LNCaP clone FGC (cell line): ENCODE data around the gene KIF2A.

Experiments
- DNase-seq: peaks from one replicate; pipeline ENCODE4 v3.0.0-alpha.2; 2011; ENCODE audit warnings: low read depth
- H3K4me3 ChIP-seq: 2 replicates; pipeline ENCODE4 v1.5.1; 2011; ENCODE audit warnings: mild to moderate bottlenecking, low read depth, low read length, control low read depth
- CTCF ChIP-seq: IDR thresholded peaks from 2 replicates; pipeline ENCODE4 v1.5.1; 2012; ENCODE audit warnings: mild to moderate bottlenecking; ENCODE audit not compliant: control insufficient read depth, insufficient read depth; ENCODE audit errors: extremely low read depth

KIF2A gene

GRCh38 chr5:62281411-62281810 is 24.6 kb upstream of the KIF2A start:
- DNase-seq: no peak
- TF ChIP-seq CTCF: no peak
- no peak overlapping the region for H3K4me3 ChIP-seq

GRCh38 chr5:62282064-62282463 is 23.9 kb upstream of the KIF2A start:
- no peak overlapping the region for H3K4me3 ChIP-seq
- no peak for TF ChIP-seq CTCF
- no peak for DNase-seq

GRCh38 chr5:62283005-62283404 is 23.0 kb upstream of the KIF2A start:
- TF ChIP-seq CTCF: no peak
- no peak overlapping the region for H3K4me3 ChIP-seq
- no peak for DNase-seq

GRCh38 chr5:62283861-62284260 is 22.1 kb upstream of the KIF2A start:
- no peak overlapping the region for H3K4me3 ChIP-seq
- no peak for TF ChIP-seq CTCF
- DNase-seq: no peak

- TF ChIP-seq CTCF: no peak
- no peak for DNase-seq
- no peak overlapping the region for H3K4me3 ChIP-seq
These were observed 20.8 kb upstream of the KIF2A start for GRCh38 chr5:62284946-62285891.

- DNase-seq: no peak
- H3K4me3 ChIP-seq: no peak overlapping the region
- no peak for TF ChIP-seq CTCF
These were observed 19.2 kb upstream of the KIF2A start for GRCh38 chr5:62286834-62287233.

GRCh38 chr5:62287237-62287636 is 18.8 kb upstream of the KIF2A start:
- no peak overlapping the region for H3K4me3 ChIP-seq
- no peak for DNase-seq
- no peak for TF ChIP-seq CTCF
